Nephron progenitor cell (in vitro differentiated cells): Measurements from ENCODE around the gene MRTFB.

Source experiments
- DNase-seq: peaks from one replicate; pipeline ENCODE4 v3.0.0; 2021
- H3K27ac Mint-ChIP-seq: 2 replicates; pipeline ENCODE4 v1.8.0; 2021; ENCODE audit warnings: mild to moderate bottlenecking, moderate library complexity, mixed read lengths
- H3K27me3 Mint-ChIP-seq: 2 replicates; pipeline ENCODE4 v1.8.0; 2021; ENCODE audit warnings: mild to moderate bottlenecking, low read depth, mixed read lengths; ENCODE audit not compliant: poor library complexity
- H3K36me3 Mint-ChIP-seq: 2 replicates; pipeline ENCODE4 v1.8.0; 2021; ENCODE audit warnings: low read depth, mixed read lengths
- H3K4me1 Mint-ChIP-seq: 2 replicates; pipeline ENCODE4 v1.8.0; 2021; ENCODE audit warnings: mixed read lengths
- H3K4me3 Mint-ChIP-seq: 2 replicates; pipeline ENCODE4 v1.8.0; 2021; ENCODE audit warnings: mild to moderate bottlenecking, moderate library complexity, mixed read lengths
- H3K9me3 Mint-ChIP-seq: 2 replicates; pipeline ENCODE4 v1.8.0; 2021; ENCODE audit warnings: mild to moderate bottlenecking, moderate library complexity, mixed read lengths
- TF ChIP-seq, protein P1 (sequence below): fragments of 200-600 bp; sonication (generic); IDR thresholded peaks from 2 replicates; pipeline ENCODE4 v1.5.0; 2021; ENCODE audit warnings: antibody characterized with exemption

The MRTFB gene

DNA sequence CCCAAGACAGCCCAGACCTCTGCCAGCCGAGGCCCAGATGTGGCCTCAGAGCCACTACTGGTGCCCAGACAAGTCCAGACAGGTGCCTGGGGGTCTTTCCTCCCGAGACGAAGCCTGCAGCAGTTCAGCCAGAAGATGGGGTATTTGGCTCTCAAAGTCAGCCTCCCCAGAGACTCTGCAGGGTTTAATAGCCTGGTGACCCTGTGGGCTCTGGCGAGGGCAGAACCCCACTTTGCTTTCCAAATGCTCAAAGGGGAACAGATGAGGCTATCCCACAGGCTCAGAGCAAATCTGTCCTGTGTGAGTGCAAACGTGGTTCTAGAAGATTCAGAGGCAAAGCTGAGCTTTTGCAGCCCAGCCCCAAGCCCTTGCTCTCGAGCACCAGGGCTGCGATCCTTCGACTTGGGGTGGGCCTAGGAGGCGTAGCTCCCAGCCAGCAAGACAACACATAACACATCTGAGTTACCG is 236.0 kb downstream of the MRTFB start:
- H3K36me3 Mint-ChIP-seq = no peaks in the 10 kb centered on the region
- H3K27ac Mint-ChIP-seq = peak overlapping the region; percentile 57
- H3K4me1 Mint-ChIP-seq = peaks cover 59% of the 10 kb centered on the region
- no peak overlapping the region for H3K4me3 Mint-ChIP-seq
- no peaks in the 10 kb centered on the region for H3K9me3 Mint-ChIP-seq
- no peak for DNase-seq
- H3K27me3 Mint-ChIP-seq = peaks cover 43% of the 10 kb centered on the region
- TF ChIP-seq, protein P1, sequence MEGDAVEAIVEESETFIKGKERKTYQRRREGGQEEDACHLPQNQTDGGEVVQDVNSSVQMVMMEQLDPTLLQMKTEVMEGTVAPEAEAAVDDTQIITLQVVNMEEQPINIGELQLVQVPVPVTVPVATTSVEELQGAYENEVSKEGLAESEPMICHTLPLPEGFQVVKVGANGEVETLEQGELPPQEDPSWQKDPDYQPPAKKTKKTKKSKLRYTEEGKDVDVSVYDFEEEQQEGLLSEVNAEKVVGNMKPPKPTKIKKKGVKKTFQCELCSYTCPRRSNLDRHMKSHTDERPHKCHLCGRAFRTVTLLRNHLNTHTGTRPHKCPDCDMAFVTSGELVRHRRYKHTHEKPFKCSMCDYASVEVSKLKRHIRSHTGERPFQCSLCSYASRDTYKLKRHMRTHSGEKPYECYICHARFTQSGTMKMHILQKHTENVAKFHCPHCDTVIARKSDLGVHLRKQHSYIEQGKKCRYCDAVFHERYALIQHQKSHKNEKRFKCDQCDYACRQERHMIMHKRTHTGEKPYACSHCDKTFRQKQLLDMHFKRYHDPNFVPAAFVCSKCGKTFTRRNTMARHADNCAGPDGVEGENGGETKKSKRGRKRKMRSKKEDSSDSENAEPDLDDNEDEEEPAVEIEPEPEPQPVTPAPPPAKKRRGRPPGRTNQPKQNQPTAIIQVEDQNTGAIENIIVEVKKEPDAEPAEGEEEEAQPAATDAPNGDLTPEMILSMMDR = no peak

DNA sequence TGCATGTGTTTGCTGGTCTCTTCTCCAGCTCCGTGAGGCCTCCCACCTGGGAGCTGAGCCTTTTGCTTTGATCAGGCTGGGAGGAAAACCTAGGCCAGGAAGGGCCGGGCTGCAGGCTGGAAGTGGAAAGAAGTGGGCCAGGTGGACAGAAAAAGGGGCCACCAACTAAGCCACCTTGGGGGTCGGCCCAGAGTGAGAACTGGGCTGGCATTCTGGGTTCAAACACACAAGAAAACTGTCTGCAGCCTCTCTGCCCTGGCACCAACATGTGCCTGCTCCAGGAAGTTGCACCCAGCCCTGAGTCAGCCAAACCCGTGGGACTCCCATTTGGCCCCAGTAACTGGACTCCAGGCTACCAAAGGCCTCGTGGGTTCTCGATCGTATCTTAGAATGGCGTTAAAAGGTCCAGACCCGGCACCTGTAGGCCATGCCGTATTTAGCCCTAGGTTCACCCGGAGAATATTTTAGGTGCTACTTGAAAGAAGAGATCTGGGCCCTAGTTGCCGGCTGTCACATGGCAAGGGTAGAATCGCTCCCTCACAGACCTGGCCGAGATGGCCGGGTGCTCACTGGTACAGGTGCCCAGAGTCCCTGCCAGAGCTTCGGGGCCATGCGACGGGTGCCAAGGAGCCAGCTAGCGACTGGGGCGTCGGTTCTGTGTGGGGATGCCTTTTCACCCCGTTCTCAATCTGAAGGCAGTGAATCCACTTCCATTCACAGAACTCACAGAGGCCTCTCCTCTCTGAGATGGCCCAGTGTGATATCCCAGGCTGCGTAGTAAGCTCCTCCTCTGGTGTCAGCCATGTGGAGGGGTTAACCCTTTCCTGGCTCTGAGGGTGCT is 236.6 kb downstream of the MRTFB start:
- TF ChIP-seq, protein P1 = no peak
- Mint-ChIP-seq H3K36me3 (no peaks in the 10 kb centered on the region), H3K27ac (no peak overlapping the region), H3K27me3 (peaks cover 43% of the 10 kb centered on the region), H3K9me3 (no peaks in the 10 kb centered on the region), H3K4me3 (no peak overlapping the region), H3K4me1 (peaks cover 59% of the 10 kb centered on the region)
- DNase-seq = no peak

DNA sequence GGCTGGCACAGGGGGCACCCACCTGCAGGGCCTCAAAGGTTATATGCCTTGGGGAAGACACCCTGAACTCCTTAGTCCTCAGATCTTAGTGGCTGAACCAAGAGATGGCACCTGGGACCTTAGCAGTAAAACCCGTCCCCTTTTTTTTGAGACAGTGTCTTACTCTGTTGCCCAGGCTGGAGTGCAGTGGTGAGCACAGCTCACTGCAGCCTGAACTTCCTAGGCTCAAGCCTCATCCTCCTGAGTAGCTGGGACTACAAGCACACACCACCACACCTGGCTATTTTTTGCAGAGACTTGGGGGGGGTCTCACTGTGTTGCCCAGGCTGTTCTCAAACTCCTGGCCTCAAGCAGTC is 237.2 kb downstream of the MRTFB start:
- Mint-ChIP-seq H3K4me3 (no peak overlapping the region), H3K36me3 (no peaks in the 10 kb centered on the region), H3K27ac (no peak overlapping the region), H3K4me1 (peaks cover 54% of the 10 kb centered on the region), H3K9me3 (no peaks in the 10 kb centered on the region), H3K27me3 (peaks cover 37% of the 10 kb centered on the region)
- TF ChIP-seq, protein P1 = no peak
- DNase-seq = no peak

DNA sequence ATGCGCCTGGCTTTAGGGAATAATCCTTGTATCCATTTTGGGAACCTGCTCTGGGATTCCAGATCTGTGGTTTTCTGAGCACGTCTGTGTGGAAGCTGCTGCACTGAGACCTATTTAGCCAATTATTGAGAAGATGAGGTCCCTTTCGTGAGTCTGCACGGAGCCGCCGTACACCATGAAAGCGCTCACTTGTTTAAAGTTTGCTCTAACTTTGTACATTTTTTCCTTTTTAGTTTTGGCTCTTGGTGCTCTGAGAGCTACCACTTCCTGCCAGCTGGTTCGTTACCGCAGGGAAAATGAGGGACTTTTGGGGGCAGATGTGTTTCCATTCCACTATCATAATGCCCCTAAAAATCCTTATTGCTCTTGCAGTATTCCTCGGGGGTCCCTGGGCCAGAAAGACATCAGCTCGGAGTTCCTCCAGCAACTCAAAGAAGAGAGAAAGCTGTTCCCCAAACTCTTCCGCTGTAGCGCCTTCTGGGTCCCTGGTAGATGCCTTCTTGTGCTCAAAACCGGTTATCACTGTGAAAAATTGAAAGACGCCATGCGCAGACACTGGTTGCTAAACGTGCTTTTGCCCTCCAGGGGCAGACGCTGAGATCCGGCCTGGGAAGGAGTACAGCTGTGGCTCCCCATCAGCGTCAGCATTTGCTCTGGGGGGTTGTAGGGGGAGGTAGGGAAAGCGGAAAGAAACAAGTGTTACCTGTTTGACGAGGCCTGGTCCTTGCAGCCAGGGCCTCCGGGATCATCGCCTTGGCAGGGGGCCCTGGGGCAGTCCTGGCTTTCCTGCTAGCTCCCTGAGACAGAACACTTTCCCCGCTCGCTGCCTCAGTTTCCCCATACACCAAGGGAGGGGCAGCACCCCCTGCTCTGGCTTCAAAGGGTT is 238.1 kb downstream of the MRTFB start:
- Mint-ChIP-seq H3K4me3 (no peak overlapping the region), H3K36me3 (no peaks in the 10 kb centered on the region), H3K9me3 (no peaks in the 10 kb centered on the region), H3K27me3 (peaks cover 28% of the 10 kb centered on the region), H3K27ac (no peak overlapping the region), H3K4me1 (peaks cover 54% of the 10 kb centered on the region)
- no peak for DNase-seq
- TF ChIP-seq, protein P1 = no peak

DNA sequence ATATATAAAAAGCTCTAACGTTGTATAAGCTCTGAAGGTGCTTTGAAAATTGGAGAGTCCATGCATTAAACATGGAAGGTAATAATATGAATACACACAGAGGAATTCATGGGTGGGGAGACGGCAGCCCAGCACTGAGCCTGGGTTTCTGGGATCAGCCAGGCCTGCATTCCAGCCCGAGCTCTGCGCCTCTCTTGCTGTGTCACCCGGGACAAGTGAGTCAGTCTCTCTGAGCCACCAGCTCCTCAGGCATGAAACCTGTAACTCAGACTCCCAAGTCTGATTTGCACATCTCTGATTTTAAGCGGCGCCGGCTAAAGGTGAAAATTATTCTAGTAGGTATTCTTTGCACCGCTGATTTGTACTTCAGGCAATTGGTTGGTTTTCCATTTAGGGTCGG is 238.8 kb downstream of the MRTFB start:
- Mint-ChIP-seq H3K27ac (no peak overlapping the region), H3K4me1 (peaks cover 51% of the 10 kb centered on the region), H3K4me3 (no peak overlapping the region)

More for the DNA sequence above, 238.8 kb downstream of the MRTFB start:
- peaks cover 22% of the 10 kb centered on the region for H3K27me3 Mint-ChIP-seq
- no peaks in the 10 kb centered on the region for H3K9me3 Mint-ChIP-seq
- DNase-seq = no peak
- no peaks in the 10 kb centered on the region for H3K36me3 Mint-ChIP-seq
- TF ChIP-seq, protein P1 = no peak
